Nephron (organoid): ENCODE data around the gene JRKL.

Experiments
- H3K27ac Mint-ChIP-seq, 3 experiments: 2 replicates each; pipeline ENCODE4 v1.8.0; 2020; ENCODE audit warnings: mixed read lengths in 3 of 3, mild to moderate bottlenecking in 2 of 3, moderate library complexity in 1 of 3
- H3K27me3 Mint-ChIP-seq: 2 replicates; pipeline ENCODE4 v1.8.0; 2021; ENCODE audit warnings: low read depth, mild to moderate bottlenecking, moderate library complexity, mixed read lengths
- H3K36me3 Mint-ChIP-seq: 2 replicates; pipeline ENCODE4 v1.8.0; 2020; ENCODE audit warnings: low read depth, mixed read lengths
- H3K4me1 Mint-ChIP-seq: 2 replicates; pipeline ENCODE4 v1.8.0; 2020; ENCODE audit warnings: mixed read lengths
- H3K4me3 Mint-ChIP-seq, 3 experiments: 2 replicates each; pipeline ENCODE4 v1.8.0; 2020; ENCODE audit warnings: mild to moderate bottlenecking in 3 of 3, mixed read lengths in 3 of 3, moderate library complexity in 2 of 3
- H3K9me3 Mint-ChIP-seq: 2 replicates; pipeline ENCODE4 v1.8.0; 2020; ENCODE audit warnings: mixed read lengths
- CTCF ChIP-seq, 3 experiments: fragments of 200-600 bp; sonication (generic); IDR thresholded peaks; one replicate each; pipeline ENCODE4 v1.5.0; 2021; ENCODE audit warnings: antibody characterized with exemption in 3 of 3; ENCODE audit not compliant: unreplicated experiment in 3 of 3

JRKL gene

GRCh38 chr11:96389720-96390487 is at the start of gene JRKL, which contains the start of gene CCDC82:
JRKL (plus strand) TSS chr11:96390013; CDS start chr11:96390650, 637 bp downstream.
CCDC82 (minus strand) TSS chr11:96389912; CDS start chr11:96384747, 5,165 bp downstream.
- H3K9me3 Mint-ChIP-seq = peaks cover 7% of the 10 kb centered on the region
- peak within 1 kb of the TSS; percentile 69 to 99 (median 99) for H3K27ac Mint-ChIP-seq
- H3K4me1 Mint-ChIP-seq = peaks cover 35% of the 10 kb centered on the region
- TF ChIP-seq CTCF (IDR thresholded peaks at IDR 0.05; ENCODE audit: unreplicated experiment in 3 of 3) = no peak
- no peaks in the 10 kb centered on the region for H3K27me3 Mint-ChIP-seq
- H3K36me3 Mint-ChIP-seq = peaks cover 29% of the 10 kb centered on the region
- H3K4me3 Mint-ChIP-seq = peak within 1 kb of the TSS; percentile 85 to 100 (median 99)

DNA sequence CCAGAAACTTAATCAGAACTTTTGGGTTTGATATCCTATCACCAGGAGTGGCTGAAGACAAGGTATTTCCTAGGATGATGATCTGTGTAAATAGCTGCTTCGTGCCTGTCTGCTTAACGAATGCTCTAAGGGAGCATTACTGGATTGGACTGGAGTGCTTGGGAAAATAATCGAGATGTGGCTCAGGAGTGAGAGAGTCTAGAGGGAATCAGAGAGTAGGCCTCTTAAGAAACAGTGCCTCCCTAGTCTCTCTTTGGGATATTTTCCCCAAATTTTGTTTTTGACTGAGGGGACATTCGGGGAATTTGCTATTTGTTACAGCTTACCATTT is 49.3 kb upstream of the JRKL start:
- peaks cover 3% of the 10 kb centered on the region for H3K9me3 Mint-ChIP-seq
- peak overlapping the region; percentile 88 to 95 (median 90) for H3K27ac Mint-ChIP-seq
- H3K4me3 Mint-ChIP-seq = peak overlapping the region; percentile 89 to 97 (median 93)
- no peaks in the 10 kb centered on the region for H3K36me3 Mint-ChIP-seq
- H3K27me3 Mint-ChIP-seq = no peaks in the 10 kb centered on the region
- H3K4me1 Mint-ChIP-seq = peaks cover 63% of the 10 kb centered on the region
- TF ChIP-seq CTCF (IDR thresholded peaks at IDR 0.05; ENCODE audit: unreplicated experiment in 3 of 3) = no peak

GRCh38 chr11:96341211-96342013 is 48.4 kb upstream of the JRKL start:
- H3K27me3 Mint-ChIP-seq = no peaks in the 10 kb centered on the region
- H3K9me3 Mint-ChIP-seq = peaks cover 3% of the 10 kb centered on the region
- peak overlapping the region; percentile 88 to 95 (median 90) for H3K27ac Mint-ChIP-seq
- H3K4me3 Mint-ChIP-seq = peak overlapping the region; percentile 89 to 97 (median 93)
- H3K4me1 Mint-ChIP-seq = peaks cover 56% of the 10 kb centered on the region
- no peaks in the 10 kb centered on the region for H3K36me3 Mint-ChIP-seq
- peak in 1 of 3 experiments; percentile 34 for TF ChIP-seq CTCF (IDR thresholded peaks at IDR 0.05; ENCODE audit: unreplicated experiment in 3 of 3)

DNA sequence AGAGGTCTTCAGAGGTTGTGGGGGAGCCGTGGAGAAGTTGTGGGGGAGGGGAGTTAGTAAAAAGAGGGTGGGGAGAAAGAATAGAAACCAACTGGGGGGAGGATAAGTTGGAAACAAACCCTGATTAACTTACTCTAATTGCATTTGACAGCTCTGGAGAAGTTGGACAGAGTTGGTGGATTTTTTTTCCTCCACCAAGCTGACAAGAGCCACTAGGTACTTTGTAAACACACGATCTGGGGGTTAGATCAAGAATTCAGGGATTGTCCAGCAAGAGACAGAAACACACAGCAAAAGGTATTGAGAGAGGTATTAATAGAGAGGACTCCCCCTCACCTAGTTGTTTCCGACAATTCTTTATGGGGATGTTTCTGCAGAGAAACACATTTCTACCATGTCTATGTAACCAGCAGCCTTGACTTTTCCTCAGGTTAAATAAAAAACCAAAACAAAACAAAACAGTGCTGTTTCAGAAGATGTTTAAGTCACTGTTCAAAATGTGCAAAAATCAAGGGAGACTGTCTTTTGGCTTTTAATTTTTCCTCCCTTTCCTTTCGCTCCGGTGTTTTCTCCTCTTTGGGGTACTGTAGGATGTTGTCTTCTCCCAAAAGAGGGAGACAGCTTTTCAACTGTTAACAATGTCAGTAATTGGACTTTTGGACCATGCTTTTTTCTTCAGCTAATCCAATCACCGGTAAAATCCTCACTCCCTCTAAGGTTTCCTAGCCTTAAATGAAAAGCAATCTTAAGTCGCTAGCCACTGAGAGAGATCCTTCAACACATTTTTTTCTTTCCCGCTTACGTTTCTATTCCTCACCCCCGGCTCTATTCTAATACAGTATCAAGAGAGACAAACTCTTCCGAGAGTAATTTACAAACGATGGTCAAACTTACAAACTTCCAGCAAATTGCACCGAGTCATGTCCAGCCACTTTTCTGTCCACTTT is 47.5 kb upstream of the JRKL start:
- H3K27me3 Mint-ChIP-seq = no peaks in the 10 kb centered on the region
- H3K36me3 Mint-ChIP-seq = no peaks in the 10 kb centered on the region
- H3K4me1 Mint-ChIP-seq = peaks cover 53% of the 10 kb centered on the region
- no peak for TF ChIP-seq CTCF (IDR thresholded peaks at IDR 0.05; ENCODE audit: unreplicated experiment in 3 of 3)
- H3K4me3 Mint-ChIP-seq = peak overlapping the region; percentile 89 to 97 (median 93)
- H3K9me3 Mint-ChIP-seq = peaks cover 3% of the 10 kb centered on the region
- peak overlapping the region; percentile 88 to 95 (median 90) for H3K27ac Mint-ChIP-seq

GRCh38 chr11:96342961-96343711 is 46.7 kb upstream of the JRKL start, which contains the start of gene MAML2:
MAML2 (minus strand) TSS chr11:96343195; CDS start chr11:96341895, 1,300 bp downstream.
- TF ChIP-seq CTCF (IDR thresholded peaks at IDR 0.05; ENCODE audit: unreplicated experiment in 3 of 3) = peak; percentile 96 to 99 (median 97)
- Mint-ChIP-seq H3K4me3 (peak within 1 kb of the TSS; percentile 89 to 97 (median 93)), H3K27ac (peak within 1 kb of the TSS; percentile 88 to 95 (median 90)), H3K9me3 (peaks cover 7% of the 10 kb centered on the region), H3K27me3 (no peaks in the 10 kb centered on the region), H3K36me3 (no peaks in the 10 kb centered on the region), H3K4me1 (peaks cover 44% of the 10 kb centered on the region)
